ENCODE data around the gene PCSK5.

Gene PCSK5

GRCh38 chr9:76396597-76396996 lies 506.1 kb downstream of the PCSK5 start:
- no peak for DNase-seq (ENCODE audit: low read depth)

DNA sequence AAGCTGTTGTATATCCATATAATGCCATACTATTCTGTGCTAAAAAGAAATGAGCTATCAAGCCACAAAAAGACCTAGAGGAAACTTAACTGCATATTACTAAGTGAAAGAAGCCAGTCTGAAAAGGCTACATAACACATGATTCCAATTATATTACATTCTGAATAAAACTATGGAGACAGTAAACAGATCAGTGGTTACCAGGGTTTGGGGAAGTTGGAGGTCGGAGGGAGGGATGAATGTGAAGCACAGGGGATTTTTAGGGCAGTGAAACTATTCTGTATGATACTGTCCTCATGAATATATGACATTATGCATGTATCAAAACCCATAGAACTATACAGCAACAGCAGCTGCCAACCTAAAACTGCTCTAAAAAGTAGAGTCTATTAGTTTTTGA lies 509.4 kb downstream of the PCSK5 start:
- no peak for DNase-seq (ENCODE audit: low read depth)

GRCh38 chr9:76400534-76401096 lies 510.1 kb downstream of the PCSK5 start:
- no peak for DNase-seq (ENCODE audit: low read depth)

GRCh38 chr9:76401176-76401575 lies 510.7 kb downstream of the PCSK5 start:
- DNase-seq (ENCODE audit: low read depth), result no peak

- DNase-seq (ENCODE audit: low read depth), result no peak
These were observed 511.3 kb downstream of the PCSK5 start for GRCh38 chr9:76401580-76402354.

DNA sequence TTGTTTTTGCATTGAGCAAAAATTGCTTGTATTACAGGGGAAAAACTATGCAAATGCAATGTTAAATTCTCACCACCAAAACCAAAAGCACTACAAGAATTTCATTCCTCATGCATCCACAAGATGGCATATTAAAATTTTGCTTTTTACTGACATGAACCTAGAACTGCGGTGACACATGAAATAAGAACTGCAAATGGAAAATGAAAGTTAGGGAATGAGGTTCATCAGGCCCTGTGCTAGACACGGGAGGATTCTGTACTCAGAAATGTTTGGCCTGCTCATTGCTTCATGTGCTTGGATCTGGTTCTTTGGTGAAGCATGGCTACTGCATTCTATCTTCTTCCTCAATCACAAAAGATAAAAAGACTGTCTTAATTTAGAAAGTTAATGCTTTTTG lies 512.9 kb downstream of the PCSK5 start:
- DNase-seq (ENCODE audit: low read depth), result no peak

GRCh38 chr9:76404401-76404800 lies 513.9 kb downstream of the PCSK5 start:
- no peak for DNase-seq (ENCODE audit: low read depth)

DNA sequence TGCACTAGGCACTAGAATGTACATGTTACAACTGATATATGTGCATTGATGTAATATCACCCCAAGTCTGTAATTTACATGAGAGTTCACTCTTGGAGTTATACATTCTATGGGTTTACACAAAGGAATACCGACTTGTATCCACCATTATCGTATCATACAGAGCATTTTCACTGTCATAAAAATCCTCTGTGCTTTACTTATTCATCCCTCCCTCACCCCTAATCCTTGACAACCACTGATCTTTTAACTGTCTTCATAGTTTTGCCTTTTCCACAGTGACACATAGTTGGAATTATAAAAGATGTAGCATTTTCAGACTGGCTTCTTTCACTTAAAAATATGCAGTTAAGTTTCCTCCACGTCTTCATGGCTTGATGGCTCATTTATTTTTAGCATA lies 514.9 kb downstream of the PCSK5 start:
- DNase-seq (ENCODE audit: low read depth), result no peak

- DNase-seq (ENCODE audit: low read depth), result no peak
These were observed 515.4 kb downstream of the PCSK5 start for GRCh38 chr9:76405868-76406267.
